Smooth muscle cell (in vitro differentiated cells): ENCODE results near the gene UGT1A8. TPM values are rescaled to one million over a fixed set of nuclear protein-coding genes. Genes with fewer than 3 reads are reported as not detected.

Experiments
- DNase-seq: peaks from one replicate; lab custom pipeline; 2025; ENCODE audit not compliant: unreplicated experiment; lab: John Stamatoyannopoulos, UW
- H2AFZ ChIP-seq: fragments of 200-600 bp; sonication (generic); 2 replicates; pipeline ENCODE4 v1.6.0; 2016; ENCODE audit warnings: antibody characterized with exemption, low read depth, mild to moderate bottlenecking
- H3F3A ChIP-seq: fragments of 200-600 bp; sonication (generic); 2 replicates; pipeline ENCODE4 v1.6.0; 2017; ENCODE audit warnings: antibody characterized with exemption, low read depth
- H3K27ac ChIP-seq: fragments of 200-600 bp; sonication (generic); 2 replicates; pipeline ENCODE4 v1.5.1; 2016; ENCODE audit warnings: low read depth, mild to moderate bottlenecking
- H3K27me3 ChIP-seq: fragments of 200-600 bp; sonication (generic); 2 replicates; pipeline ENCODE4 v1.6.1; 2016; ENCODE audit warnings: low read depth, mild to moderate bottlenecking
- H3K36me3 ChIP-seq: fragments of 200-600 bp; sonication (generic); 2 replicates; pipeline ENCODE4 v1.5.1; 2016; ENCODE audit warnings: low read depth
- H3K4me1 ChIP-seq: fragments of 200-600 bp; sonication (generic); 2 replicates; pipeline ENCODE4 v1.5.1; 2016; ENCODE audit warnings: low read depth
- H3K4me2 ChIP-seq: fragments of 200-600 bp; sonication (generic); 2 replicates; pipeline ENCODE4 v1.6.0; 2016; ENCODE audit warnings: mild to moderate bottlenecking
- H3K4me3 ChIP-seq: fragments of 200-600 bp; sonication (generic); 2 replicates; pipeline ENCODE4 v1.5.1; 2016; ENCODE audit warnings: mild to moderate bottlenecking
- H3K79me2 ChIP-seq: fragments of 200-600 bp; sonication (generic); 2 replicates; pipeline ENCODE4 v1.6.0; 2016; ENCODE audit warnings: low read depth, mild to moderate bottlenecking
- H3K9ac ChIP-seq: fragments of 200-600 bp; sonication (generic); 2 replicates; pipeline ENCODE4 v1.6.0; 2016; ENCODE audit warnings: low read depth
- H3K9me3 ChIP-seq: fragments of 200-600 bp; sonication (generic); replicated peaks from 2 replicates; pipeline ENCODE4 v1.5.1; 2016; ENCODE audit warnings: low read depth
- H4K20me1 ChIP-seq: fragments of 200-600 bp; sonication (generic); 2 replicates; pipeline ENCODE4 v1.6.0; 2016; ENCODE audit warnings: low read depth
- CTCF ChIP-seq: fragments of 200-600 bp; sonication (generic); IDR thresholded peaks from 2 replicates; pipeline ENCODE4 v1.5.1; 2017; ENCODE audit warnings: borderline replicate concordance, mild to moderate bottlenecking, antibody characterized with exemption; ENCODE audit not compliant: insufficient read depth, poor library complexity, severe bottlenecking
- WGBS: methylation state at CpG from one replicate; pipeline ENCODE4 v1.1.7; 2016; ENCODE audit warnings: low lambda C conversion rate; 5-methylcytosine and 5-hydroxymethylcytosine counted together
- polyA plus RNA-seq: library from polyadenylated mRNA; unstranded; fragments of >200 nt; fragmentation: Nextera tagmentation; extraction: Ambion mirVana; gene quantifications from 2 replicates; pipeline ENCODE4 v1.2.1, GENCODE V29; 2016
- total RNA-seq: library from RNA; depleted of rRNA; stranded (reverse); fragments of >200 nt; gene quantifications from 2 replicates; pipeline ENCODE4 v1.2.3, GENCODE V29; 2014

The UGT1A8 gene
- total and polyA plus RNA-seq, 2 experiments from 2014 or later = not detected

GRCh38 chr2:233673896-233674295, 56.5 kb downstream of the UGT1A8 start:
- Histone ChIP-seq H3F3A (no peaks in the 10 kb centered on the region), H3K4me3 (no peak overlapping the region), H3K4me1 (no peaks in the 10 kb centered on the region), H3K27ac (no peak overlapping the region), H2AFZ (no peak overlapping the region), H4K20me1 (no peaks in the 10 kb centered on the region), H3K27me3 (no peaks in the 10 kb centered on the region), H3K4me2 (no peak overlapping the region), H3K9me3 (no peaks in the 10 kb centered on the region), H3K9ac (no peak overlapping the region), H3K79me2 (no peaks in the 10 kb centered on the region), H3K36me3 (no peaks in the 10 kb centered on the region)
- no peak for DNase-seq
- TF ChIP-seq CTCF = no peak

GRCh38 chr2:233674314-233674713, 56.9 kb downstream of the UGT1A8 start:
- Histone ChIP-seq H3K4me1 (no peaks in the 10 kb centered on the region), H2AFZ (no peak overlapping the region), H3K9ac (no peak overlapping the region), H3K36me3 (no peaks in the 10 kb centered on the region), H3K9me3 (no peaks in the 10 kb centered on the region), H3F3A (no peaks in the 10 kb centered on the region), H3K79me2 (no peaks in the 10 kb centered on the region), H3K27ac (no peak overlapping the region), H3K4me2 (no peak overlapping the region), H4K20me1 (no peaks in the 10 kb centered on the region), H3K4me3 (no peak overlapping the region), H3K27me3 (no peaks in the 10 kb centered on the region)
- 60% methylated on average over 1 of the region's 1 CpG for WGBS
- TF ChIP-seq CTCF = no peak
- DNase-seq = no peak

- no peak overlapping the region for H3K9ac ChIP-seq
- H3K4me2 ChIP-seq = no peak overlapping the region
- H3K27ac ChIP-seq = no peak overlapping the region
- WGBS = 47% methylated on average over 4 of the region's 4 CpGs
- no peaks in the 10 kb centered on the region for H3K9me3 ChIP-seq
- DNase-seq = no peak
- H3F3A ChIP-seq = no peaks in the 10 kb centered on the region
- no peaks in the 10 kb centered on the region for H3K79me2 ChIP-seq
- no peak for TF ChIP-seq CTCF
- H2AFZ ChIP-seq = no peak overlapping the region
- no peaks in the 10 kb centered on the region for H4K20me1 ChIP-seq
- no peaks in the 10 kb centered on the region for H3K27me3 ChIP-seq
- H3K36me3 ChIP-seq = no peaks in the 10 kb centered on the region
- no peak overlapping the region for H3K4me3 ChIP-seq
- no peaks in the 10 kb centered on the region for H3K4me1 ChIP-seq
Measured at GRCh38 chr2:233674995-233675394, 57.6 kb downstream of the UGT1A8 start.

- DNase-seq = no peak
- Histone ChIP-seq H3K9ac (no peak overlapping the region), H3K27me3 (no peaks in the 10 kb centered on the region), H3K4me2 (no peak overlapping the region), H3K4me1 (no peaks in the 10 kb centered on the region), H3K79me2 (no peaks in the 10 kb centered on the region), H3K36me3 (no peaks in the 10 kb centered on the region), H3K9me3 (no peaks in the 10 kb centered on the region), H4K20me1 (no peaks in the 10 kb centered on the region), H3K27ac (no peak overlapping the region), H3F3A (no peaks in the 10 kb centered on the region), H2AFZ (no peak overlapping the region), H3K4me3 (no peak overlapping the region)
- TF ChIP-seq CTCF = no peak
- 71% methylated on average over 2 of the region's 2 CpGs for WGBS
Measured at GRCh38 chr2:233676046-233676445, 58.6 kb downstream of the UGT1A8 start.
